COLO829 (cell line): Measurements from ENCODE around the gene CELF5.
A peak's percentile ranks its signal among the peaks of the same experiment; 100 is the strongest.
"Not testable (repeated sequence)": the region's sequence is repeated elsewhere in the genome, so short reads cannot be mapped to it uniquely, and the experiment has no call there.

Experiments
- DNase-seq: peaks from one replicate; pipeline ENCODE4 v3.0.0; 2012; ENCODE audit warnings: low spot score

The CELF5 gene

DNA sequence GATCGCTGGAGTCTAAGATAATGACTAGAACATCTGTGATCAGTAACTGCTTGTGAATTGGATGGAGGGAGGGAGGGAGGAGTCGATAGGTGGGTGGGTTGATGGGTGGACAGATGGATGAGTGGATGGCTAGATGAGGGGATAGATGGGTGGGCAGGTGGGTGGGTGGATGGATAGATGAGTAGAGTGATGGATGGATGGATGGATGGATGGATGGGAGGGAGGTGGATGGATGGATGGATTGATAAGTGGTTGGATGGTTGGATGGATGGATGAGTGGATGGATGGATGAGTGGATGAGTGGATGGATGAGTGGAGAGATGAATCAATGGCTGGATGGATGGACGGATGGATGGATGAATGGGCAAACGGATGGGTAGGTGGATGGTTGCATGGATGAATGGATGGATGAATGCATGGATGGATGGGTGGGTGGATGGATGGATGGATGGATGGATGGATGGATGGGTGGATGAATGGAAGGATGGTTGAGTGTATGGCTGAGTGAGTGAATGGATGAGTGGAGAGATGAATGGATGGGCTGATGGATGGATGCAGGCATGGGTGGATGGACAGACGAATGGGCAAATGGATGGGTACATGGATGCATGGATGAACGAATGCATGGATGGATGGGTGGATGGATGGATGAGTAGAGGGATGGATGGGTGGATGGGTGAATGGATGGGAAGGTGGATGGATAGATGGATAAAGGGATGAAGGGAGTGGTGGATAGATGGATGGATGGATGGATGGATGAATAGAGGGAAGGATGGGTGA is 97.9 kb downstream of the CELF5 start:
- no peak for DNase-seq

DNA sequence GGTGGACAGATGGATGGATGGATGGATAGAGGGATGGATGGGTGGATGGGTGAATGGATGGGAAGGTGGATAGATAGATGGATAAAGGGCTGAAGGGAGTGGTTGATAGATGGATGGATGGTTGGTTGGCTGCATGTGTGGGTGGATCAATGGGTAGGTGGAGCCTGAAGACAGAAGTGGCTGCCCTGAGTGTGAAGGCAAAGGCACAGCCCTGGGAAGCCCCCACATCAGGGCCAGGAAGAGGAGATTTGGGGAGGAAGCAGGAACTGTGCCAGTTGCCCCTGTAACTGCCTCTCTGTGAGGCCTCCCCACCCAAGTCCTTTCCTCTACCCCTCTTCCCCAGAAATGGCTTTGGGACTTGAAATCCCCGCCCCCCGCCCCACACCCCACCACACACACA is 98.6 kb downstream of the CELF5 start:
- no peak for DNase-seq

GRCh38 chr19:3323658-3324057 is 99.2 kb downstream of the CELF5 start:
- no peak for DNase-seq

GRCh38 chr19:3324405-3324856 is 100.0 kb downstream of the CELF5 start:
- DNase-seq, result no peak

DNA sequence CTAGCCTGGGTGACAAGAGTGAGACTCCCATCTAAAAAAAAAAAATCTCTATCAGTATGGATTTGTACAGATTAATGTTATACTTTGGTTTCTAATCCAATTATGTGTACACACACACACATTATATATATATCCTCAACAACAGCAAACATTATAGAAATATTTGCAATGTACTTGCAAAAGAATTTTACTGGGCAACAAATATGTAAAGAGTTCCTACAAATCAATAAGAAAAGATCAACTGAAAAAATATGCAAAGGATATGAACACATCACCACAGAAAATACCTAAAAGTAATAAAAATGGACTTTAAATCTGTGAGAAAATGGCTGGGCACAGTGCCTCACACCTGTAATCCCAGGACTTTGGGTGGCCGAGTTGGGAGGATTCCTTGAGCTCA is 101.0 kb downstream of the CELF5 start:
- no peak for DNase-seq

GRCh38 chr19:3328743-3329142 is 104.3 kb downstream of the CELF5 start:
- no peak for DNase-seq

DNA sequence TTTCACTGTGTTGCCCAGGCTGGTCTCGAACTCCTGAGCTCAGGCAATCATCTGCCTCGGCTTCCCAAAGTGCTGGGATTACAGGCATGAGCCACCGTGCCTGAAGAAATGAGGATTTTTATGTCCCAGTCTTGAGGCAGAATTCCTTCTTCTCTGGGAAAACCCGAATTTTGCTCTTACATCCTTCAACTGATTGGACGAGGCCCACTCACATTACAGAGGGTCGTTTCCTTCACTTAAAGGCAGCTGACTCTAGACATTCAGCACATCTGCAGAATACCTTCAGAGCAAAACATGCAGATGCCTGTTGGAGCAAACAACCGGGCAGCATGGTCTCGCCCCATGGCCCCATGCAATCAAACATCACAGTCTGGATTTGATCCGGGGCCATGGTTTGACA is 105.6 kb downstream of the CELF5 start:
- no peak for DNase-seq

GRCh38 chr19:3332232-3332631 is 107.8 kb downstream of the CELF5 start:
- DNase-seq, result not testable (repeated sequence)

- DNase-seq, result no peak
Measured at GRCh38 chr19:3333020-3333583, 108.6 kb downstream of the CELF5 start.

DNA sequence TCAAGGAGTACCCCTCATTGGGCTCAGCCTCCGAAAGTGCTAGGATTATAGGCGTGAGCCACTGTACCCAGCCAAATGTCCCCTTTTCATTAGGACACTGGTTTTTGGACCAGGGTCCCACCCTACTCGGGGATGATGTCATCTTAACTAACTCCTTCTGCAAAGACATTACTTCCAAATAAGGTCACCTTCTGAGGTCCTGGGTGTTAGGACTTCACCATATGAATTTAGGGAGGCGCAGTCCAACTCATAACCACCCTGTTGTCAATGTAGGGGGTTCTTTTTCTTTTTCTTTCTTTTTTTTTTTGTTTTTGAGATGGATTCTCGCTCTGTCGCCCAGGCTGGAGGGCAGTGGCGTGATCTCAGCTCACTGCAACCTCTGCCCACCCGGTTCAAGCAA is 109.2 kb downstream of the CELF5 start:
- DNase-seq, result no peak

- DNase-seq, result not testable (repeated sequence)
Measured at GRCh38 chr19:3334749-3335430, 110.4 kb downstream of the CELF5 start.

DNA sequence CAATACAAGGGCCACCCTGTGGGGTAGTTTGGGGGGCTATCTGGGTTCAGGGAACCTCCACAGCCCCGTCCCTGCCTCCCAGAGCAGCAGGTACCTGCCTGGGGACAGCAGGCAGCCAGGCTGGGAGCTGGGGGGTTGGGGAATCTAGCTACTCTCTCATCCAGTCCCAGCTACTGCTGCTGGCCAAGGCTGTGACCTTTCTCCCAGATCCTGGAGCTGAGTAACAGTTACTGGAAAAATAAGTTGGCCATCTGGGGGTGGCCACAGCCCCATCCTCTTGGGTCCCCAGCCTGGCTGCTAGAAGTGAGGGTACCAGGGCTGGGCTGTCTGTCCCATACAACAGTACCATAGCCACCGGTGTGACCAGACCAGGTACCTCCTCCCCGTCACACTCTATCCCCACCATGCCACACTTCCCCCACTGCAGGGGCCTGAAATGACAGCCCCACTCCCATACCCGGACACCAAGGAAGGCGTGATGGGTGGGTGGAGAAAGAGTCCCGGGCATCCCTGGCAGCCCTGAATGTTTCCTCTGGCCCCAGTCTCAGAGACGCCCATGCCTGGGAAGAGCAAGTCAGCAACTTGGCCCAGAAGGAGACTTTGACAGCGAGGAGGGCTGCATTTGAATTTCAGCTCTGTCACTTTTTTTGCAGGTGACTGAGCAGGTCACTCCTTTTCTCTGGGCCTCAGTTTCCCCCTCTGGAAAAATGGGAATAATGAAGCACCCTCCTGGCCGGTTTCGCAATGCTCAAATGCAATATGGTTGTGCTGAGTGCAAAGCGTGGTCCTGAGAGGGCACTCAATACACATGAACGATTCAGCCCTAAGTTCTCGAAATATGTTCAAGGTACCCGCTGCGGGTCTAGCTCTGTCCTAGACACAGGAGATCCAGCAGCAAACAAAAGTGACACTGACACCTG is 111.2 kb downstream of the CELF5 start:
- no peak for DNase-seq

DNA sequence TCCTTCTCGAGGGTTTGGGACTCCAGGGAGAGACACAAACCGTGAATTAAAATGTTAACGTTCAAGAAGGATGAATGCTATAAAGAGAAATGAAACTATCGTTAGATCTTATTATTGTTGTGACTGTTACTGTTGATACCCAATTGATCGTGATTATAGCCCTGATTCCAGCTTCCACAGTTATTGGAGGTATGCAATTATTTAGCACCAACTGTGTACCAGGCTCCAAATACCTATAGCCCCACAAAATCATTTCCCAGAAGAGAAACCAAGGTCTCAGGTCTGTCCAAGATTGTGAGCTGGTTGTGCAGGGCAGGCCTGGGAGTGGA is 111.9 kb downstream of the CELF5 start:
- DNase-seq, result no peak

- no peak for DNase-seq
Measured at GRCh38 chr19:3336680-3337523, 112.4 kb downstream of the CELF5 start.

DNA sequence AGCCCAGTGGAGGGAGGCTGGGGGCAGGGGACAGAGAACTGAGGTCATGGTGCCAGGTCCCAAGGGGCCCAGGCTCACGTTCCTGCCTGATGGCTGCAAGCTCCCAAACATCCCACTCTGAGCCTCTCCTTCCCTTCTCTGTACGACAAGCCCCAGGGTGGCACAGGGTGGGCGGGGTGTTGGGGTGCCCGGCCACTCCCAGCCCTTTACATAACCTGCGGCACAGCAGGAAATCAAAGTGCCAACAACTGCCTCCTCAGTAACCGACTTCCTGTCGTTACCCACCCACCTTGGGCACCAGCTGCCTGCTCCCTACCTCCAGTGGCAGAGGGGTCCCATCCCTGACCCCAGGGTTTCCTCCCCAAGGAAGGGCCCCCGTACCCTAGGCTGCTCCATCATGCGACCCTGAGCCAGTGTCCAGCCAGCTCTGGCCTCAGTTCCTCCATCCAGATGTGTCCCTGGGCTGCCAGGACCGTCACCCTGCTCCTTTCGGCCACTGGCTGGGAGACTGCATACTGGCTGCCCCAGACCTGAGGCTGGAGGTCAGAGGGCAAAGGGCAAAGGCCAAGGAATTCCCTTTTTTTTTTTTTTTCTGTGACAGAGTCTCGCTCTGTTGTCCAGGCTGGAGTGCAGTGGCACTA is 114.2 kb downstream of the CELF5 start:
- no peak for DNase-seq

GRCh38 chr19:3340340-3340739 is 115.9 kb downstream of the CELF5 start:
- no peak for DNase-seq

GRCh38 chr19:3342246-3342645 is 117.8 kb downstream of the CELF5 start:
- DNase-seq, result no peak

DNA sequence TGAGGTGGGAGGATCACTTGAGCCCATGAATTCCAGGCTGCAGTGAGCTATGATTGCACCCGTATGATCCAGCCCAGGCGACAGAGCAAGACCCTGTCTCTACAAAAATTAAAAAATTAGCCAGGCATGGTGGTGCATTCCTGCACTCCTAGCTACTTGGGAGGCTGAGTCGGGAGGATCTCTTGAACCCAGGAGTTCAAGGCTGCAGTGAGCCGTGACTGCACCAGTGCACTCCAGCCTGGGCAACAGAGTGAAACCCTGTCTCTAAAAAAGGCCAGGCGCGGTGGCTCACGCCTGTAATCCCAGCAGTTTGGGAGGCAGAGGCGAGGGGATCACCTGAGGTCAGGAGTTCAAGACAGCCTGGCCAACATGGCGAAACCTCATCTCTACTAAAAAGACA is 118.5 kb downstream of the CELF5 start:
- not testable (repeated sequence) for DNase-seq

- DNase-seq, result peak; percentile 84
Measured at GRCh38 chr19:3343619-3344502, 119.4 kb downstream of the CELF5 start.
